Measurements from ENCODE around the gene VASH2.

The VASH2 gene

GRCh38 chr1:212933815-212934471, 16.4 kb upstream of the VASH2 start:
- no peak for DNase-seq

GRCh38 chr1:212935387-212935981, 14.9 kb upstream of the VASH2 start:
- no peak for DNase-seq

- DNase-seq: no peak
Measured at GRCh38 chr1:212937034-212937433, 13.3 kb upstream of the VASH2 start.

GRCh38 chr1:212938846-212939245, 11.5 kb upstream of the VASH2 start:
- no peak for DNase-seq

- DNase-seq: no peak
Measured at GRCh38 chr1:212941452-212941851, 8.9 kb upstream of the VASH2 start.

GRCh38 chr1:212942679-212943392, 7.5 kb upstream of the VASH2 start:
- DNase-seq: no peak

GRCh38 chr1:212943393-212943710, 7.0 kb upstream of the VASH2 start:
- no peak for DNase-seq

GRCh38 chr1:212944229-212944901, 6.0 kb upstream of the VASH2 start:
- DNase-seq: no peak

- no peak for DNase-seq
Measured at GRCh38 chr1:212945056-212945455, 5.3 kb upstream of the VASH2 start.

GRCh38 chr1:212945463-212946160, 4.7 kb upstream of the VASH2 start:
- DNase-seq: no peak

- DNase-seq: no peak
Measured at GRCh38 chr1:212946872-212947271, 3.5 kb upstream of the VASH2 start.

- no peak for DNase-seq
Measured at GRCh38 chr1:212949771-212950170, 570 bp upstream of the VASH2 start.

GRCh38 chr1:212951126-212951946, 995 bp downstream of the VASH2 start:
- DNase-seq: no peak

- DNase-seq: no peak
Measured at GRCh38 chr1:212951947-212952640, 1.8 kb downstream of the VASH2 start.

GRCh38 chr1:212952641-212952976, 2.3 kb downstream of the VASH2 start:
- no peak for DNase-seq

GRCh38 chr1:212953321-212953720, 3.0 kb downstream of the VASH2 start:
- DNase-seq: no peak

GRCh38 chr1:212954514-212954913, 4.2 kb downstream of the VASH2 start:
- DNase-seq: no peak

GRCh38 chr1:212955098-212955497, 4.8 kb downstream of the VASH2 start:
- DNase-seq: no peak

- DNase-seq: no peak
Measured at GRCh38 chr1:212955961-212956620, 5.8 kb downstream of the VASH2 start.

GRCh38 chr1:212957546-212957945, 7.2 kb downstream of the VASH2 start:
- DNase-seq: no peak

- DNase-seq: no peak
Measured at GRCh38 chr1:212958175-212958574, 7.8 kb downstream of the VASH2 start.

Measured in KG1 (cell line).